ENCODE measurements around the gene ATXN10.
"Not testable (repeated sequence)": the region's sequence is repeated elsewhere in the genome, so short reads cannot be mapped to it uniquely, and the experiment has no call there.

The ATXN10 gene

GRCh38 chr22:45645150-45645525, 26.5 kb upstream of the ATXN10 start:
- no peak for DNase-seq

GRCh38 chr22:45645526-45646414, 25.9 kb upstream of the ATXN10 start:
- peak; percentile 39 to 79 (median 64) for DNase-seq

- DNase-seq: no peak
Observed at GRCh38 chr22:45647532-45648225, 24.0 kb upstream of the ATXN10 start.

- no peak for DNase-seq
Observed at GRCh38 chr22:45648301-45649117, 23.1 kb upstream of the ATXN10 start.

- no peak for DNase-seq
Observed at GRCh38 chr22:45649809-45650208, 21.8 kb upstream of the ATXN10 start.

- no peak for DNase-seq
Observed at GRCh38 chr22:45650721-45651120, 20.9 kb upstream of the ATXN10 start.

GRCh38 chr22:45651931-45652528, 19.6 kb upstream of the ATXN10 start:
- no peak for DNase-seq

- no peak for DNase-seq
Observed at GRCh38 chr22:45656577-45656976, 15.1 kb upstream of the ATXN10 start.

GRCh38 chr22:45657701-45658100, 13.9 kb upstream of the ATXN10 start:
- no peak for DNase-seq

- DNase-seq: no peak
Observed at GRCh38 chr22:45664136-45664646, 7.4 kb upstream of the ATXN10 start.

- no peak for DNase-seq
Observed at GRCh38 chr22:45667486-45667885, 4.1 kb upstream of the ATXN10 start.

- not testable (repeated sequence) for DNase-seq
Observed at GRCh38 chr22:45670363-45670762, 1.3 kb upstream of the ATXN10 start.

- no peak for DNase-seq
Observed at GRCh38 chr22:45670981-45671782, 452 bp upstream of the ATXN10 start.

GRCh38 chr22:45672564-45673481, 1.2 kb downstream of the ATXN10 start:
- no peak for DNase-seq

GRCh38 chr22:45673482-45674175, 2.0 kb downstream of the ATXN10 start:
- no peak for DNase-seq

- no peak for DNase-seq
Observed at GRCh38 chr22:45676024-45676423, 4.4 kb downstream of the ATXN10 start.

- no peak for DNase-seq
Observed at GRCh38 chr22:45677063-45677462, 5.4 kb downstream of the ATXN10 start.

- no peak for DNase-seq
Observed at GRCh38 chr22:45678961-45679912, 7.6 kb downstream of the ATXN10 start.

All from stimulated activated naive CD4-positive, alpha-beta T cell (primary cell).